ENCODE results near the gene ARAP2. TPM values are rescaled to one million over a fixed set of nuclear protein-coding genes. Genes with fewer than 3 reads are reported as not detected.
A peak's percentile ranks its signal among the peaks of the same experiment; 100 is the strongest.

The ARAP2 gene
- total RNA-seq, 2 donors from 2014 or later, result 44.8 to 51.7 TPM

GRCh38 chr4:36099509-36099908 is 144.8 kb downstream of the ARAP2 start:
- Mint-ChIP-seq H3K27ac (peak overlapping the region; percentile 29), H3K4me1 (no peaks in the 10 kb centered on the region), H3K36me3 (ENCODE audit: low read depth) (peaks cover 91% of the 10 kb centered on the region), H3K4me3 (no peak overlapping the region), H3K9me3 (no peaks in the 10 kb centered on the region), H3K27me3 (no peaks in the 10 kb centered on the region)
- peak; percentile 42 for ATAC-seq (replicated peaks)

GRCh38 chr4:36094995-36095394 is 149.3 kb downstream of the ARAP2 start:
- Mint-ChIP-seq H3K36me3 (ENCODE audit: low read depth) (peaks cover 92% of the 10 kb centered on the region), H3K27me3 (no peaks in the 10 kb centered on the region), H3K9me3 (no peaks in the 10 kb centered on the region), H3K4me1 (peaks cover 4% of the 10 kb centered on the region), H3K4me3 (no peak overlapping the region), H3K27ac (no peak overlapping the region)
- ATAC-seq (replicated peaks), result no peak

- H3K36me3 Mint-ChIP-seq (ENCODE audit: low read depth), result peaks cover 82% of the 10 kb centered on the region
- peaks cover 4% of the 10 kb centered on the region for H3K4me1 Mint-ChIP-seq
- no peaks in the 10 kb centered on the region for H3K9me3 Mint-ChIP-seq
- ATAC-seq (replicated peaks), result no peak
- no peak overlapping the region for H3K27ac Mint-ChIP-seq
- no peak overlapping the region for H3K4me3 Mint-ChIP-seq
- H3K27me3 Mint-ChIP-seq, result no peaks in the 10 kb centered on the region
These were observed 152.3 kb downstream of the ARAP2 start for GRCh38 chr4:36091997-36092396.

- no peak for ATAC-seq (replicated peaks)
- Mint-ChIP-seq H3K36me3 (ENCODE audit: low read depth) (peaks cover 59% of the 10 kb centered on the region), H3K27ac (no peak overlapping the region), H3K27me3 (no peaks in the 10 kb centered on the region), H3K4me3 (no peak overlapping the region), H3K9me3 (no peaks in the 10 kb centered on the region), H3K4me1 (peaks cover 4% of the 10 kb centered on the region)
These were observed 155.8 kb downstream of the ARAP2 start for GRCh38 chr4:36088542-36088941.

- ATAC-seq (replicated peaks), result peak; percentile 21
- H3K4me3 Mint-ChIP-seq, result no peak overlapping the region
- H3K9me3 Mint-ChIP-seq, result no peaks in the 10 kb centered on the region
- H3K27me3 Mint-ChIP-seq, result no peaks in the 10 kb centered on the region
- H3K36me3 Mint-ChIP-seq (ENCODE audit: low read depth), result peaks cover 38% of the 10 kb centered on the region
- H3K27ac Mint-ChIP-seq, result peak overlapping the region; percentile 64
- peaks cover 4% of the 10 kb centered on the region for H3K4me1 Mint-ChIP-seq
These were observed 158.0 kb downstream of the ARAP2 start for GRCh38 chr4:36086261-36086786.

GRCh38 chr4:36082817-36083216 is 161.5 kb downstream of the ARAP2 start:
- H3K27me3 Mint-ChIP-seq, result no peaks in the 10 kb centered on the region

GRCh38 chr4:36081185-36081584 is 163.1 kb downstream of the ARAP2 start:
- Mint-ChIP-seq H3K4me1 (no peaks in the 10 kb centered on the region), H3K27me3 (no peaks in the 10 kb centered on the region), H3K27ac (no peak overlapping the region), H3K4me3 (no peak overlapping the region), H3K36me3 (ENCODE audit: low read depth) (peaks cover 14% of the 10 kb centered on the region), H3K9me3 (no peaks in the 10 kb centered on the region)
- ATAC-seq (replicated peaks), result peak; percentile 96

More at GRCh38 chr4:36082817-36083216, 161.5 kb downstream of the ARAP2 start:
- H3K4me1 Mint-ChIP-seq, result no peaks in the 10 kb centered on the region
- ATAC-seq (replicated peaks), result no peak
- H3K4me3 Mint-ChIP-seq, result no peak overlapping the region
- H3K27ac Mint-ChIP-seq, result no peak overlapping the region
- H3K36me3 Mint-ChIP-seq (ENCODE audit: low read depth), result peaks cover 21% of the 10 kb centered on the region
- no peaks in the 10 kb centered on the region for H3K9me3 Mint-ChIP-seq

GRCh38 chr4:36079666-36080065 is 164.6 kb downstream of the ARAP2 start:
- no peak for ATAC-seq (replicated peaks)
- no peak overlapping the region for H3K4me3 Mint-ChIP-seq
- H3K27ac Mint-ChIP-seq, result no peak overlapping the region
- no peaks in the 10 kb centered on the region for H3K27me3 Mint-ChIP-seq
- no peaks in the 10 kb centered on the region for H3K9me3 Mint-ChIP-seq
- no peaks in the 10 kb centered on the region for H3K4me1 Mint-ChIP-seq
- H3K36me3 Mint-ChIP-seq (ENCODE audit: low read depth), result peaks cover 8% of the 10 kb centered on the region

- Mint-ChIP-seq H3K4me3 (no peak overlapping the region), H3K36me3 (ENCODE audit: low read depth) (peaks cover 8% of the 10 kb centered on the region), H3K27me3 (no peaks in the 10 kb centered on the region), H3K27ac (no peak overlapping the region), H3K9me3 (no peaks in the 10 kb centered on the region), H3K4me1 (no peaks in the 10 kb centered on the region)
- no peak for ATAC-seq (replicated peaks)
These were observed 166.0 kb downstream of the ARAP2 start for GRCh38 chr4:36078319-36078718.

GRCh38 chr4:36072529-36072928 is 171.8 kb downstream of the ARAP2 start:
- Mint-ChIP-seq H3K9me3 (no peaks in the 10 kb centered on the region), H3K4me3 (no peak overlapping the region), H3K4me1 (no peaks in the 10 kb centered on the region), H3K36me3 (ENCODE audit: low read depth) (peaks cover 38% of the 10 kb centered on the region), H3K27me3 (no peaks in the 10 kb centered on the region), H3K27ac (no peak overlapping the region)
- no peak for ATAC-seq (replicated peaks)

- Mint-ChIP-seq H3K9me3 (no peaks in the 10 kb centered on the region), H3K4me3 (no peak overlapping the region), H3K27me3 (no peaks in the 10 kb centered on the region), H3K36me3 (ENCODE audit: low read depth) (peaks cover 62% of the 10 kb centered on the region), H3K27ac (no peak overlapping the region), H3K4me1 (peaks cover 4% of the 10 kb centered on the region)
- ATAC-seq (replicated peaks), result no peak
These were observed 177.2 kb downstream of the ARAP2 start for GRCh38 chr4:36067116-36067515.

GRCh38 chr4:36065274-36065871 is 178.9 kb downstream of the ARAP2 start:
- Mint-ChIP-seq H3K27ac (peak overlapping the region; percentile 61), H3K9me3 (no peaks in the 10 kb centered on the region), H3K4me1 (peaks cover 4% of the 10 kb centered on the region), H3K27me3 (no peaks in the 10 kb centered on the region), H3K4me3 (no peak overlapping the region), H3K36me3 (ENCODE audit: low read depth) (peaks cover 51% of the 10 kb centered on the region)
- ATAC-seq (replicated peaks), result no peak

GRCh38 chr4:36064117-36064516 is 180.2 kb downstream of the ARAP2 start:
- Mint-ChIP-seq H3K4me3 (no peak overlapping the region), H3K36me3 (ENCODE audit: low read depth) (peaks cover 40% of the 10 kb centered on the region), H3K4me1 (peaks cover 4% of the 10 kb centered on the region), H3K27ac (peak overlapping the region; percentile 61), H3K27me3 (no peaks in the 10 kb centered on the region), H3K9me3 (no peaks in the 10 kb centered on the region)
- ATAC-seq (replicated peaks), result no peak

GRCh38 chr4:36056136-36056535 is 188.2 kb downstream of the ARAP2 start:
- no peaks in the 10 kb centered on the region for H3K27me3 Mint-ChIP-seq
- no peaks in the 10 kb centered on the region for H3K36me3 Mint-ChIP-seq (ENCODE audit: low read depth)
- H3K4me1 Mint-ChIP-seq, result no peaks in the 10 kb centered on the region
- ATAC-seq (replicated peaks), result no peak
- H3K27ac Mint-ChIP-seq, result no peak overlapping the region
- no peak overlapping the region for H3K4me3 Mint-ChIP-seq
- no peaks in the 10 kb centered on the region for H3K9me3 Mint-ChIP-seq

GRCh38 chr4:36054694-36055422 is 189.5 kb downstream of the ARAP2 start:
- no peaks in the 10 kb centered on the region for H3K9me3 Mint-ChIP-seq
- no peak overlapping the region for H3K27ac Mint-ChIP-seq
- H3K36me3 Mint-ChIP-seq (ENCODE audit: low read depth), result no peaks in the 10 kb centered on the region
- no peaks in the 10 kb centered on the region for H3K4me1 Mint-ChIP-seq
- no peak for ATAC-seq (replicated peaks)
- no peak overlapping the region for H3K4me3 Mint-ChIP-seq
- H3K27me3 Mint-ChIP-seq, result no peaks in the 10 kb centered on the region
